HepG2 (cell line): ENCODE results near the gene MRPS7. TPM values are rescaled to one million over a fixed set of nuclear protein-coding genes. Genes with fewer than 3 reads are reported as not detected.

Experiments
- AHR ChIP-seq: IDR thresholded peaks from 2 replicates; pipeline ENCODE4 v1.6.1; 2018; ENCODE audit warnings: missing genetic modification reagents, missing compliant biosample characterization
- ARNTL ChIP-seq: sonication (generic); formaldehyde crosslinking; IDR thresholded peaks from 2 replicates; pipeline ENCODE4 v1.4.0; 2020; ENCODE audit warnings: mild to moderate bottlenecking, missing genetic modification reagents
- ATF2 ChIP-seq: sonication (generic); formaldehyde crosslinking; IDR thresholded peaks from 2 replicates; pipeline ENCODE4 v1.4.0; 2020; ENCODE audit warnings: missing genetic modification reagents
- FLYWCH1 ChIP-seq: sonication (generic); formaldehyde crosslinking; IDR thresholded peaks from 2 replicates; pipeline ENCODE4 v1.8.1; 2023; ENCODE audit warnings: mild to moderate bottlenecking, missing genetic modification reagents
- IKZF1 ChIP-seq: fragments of 450-650 bp; IDR thresholded peaks from 2 replicates; pipeline ENCODE4 v1.7.1; 2016
- MED8 ChIP-seq: sonication (generic); formaldehyde crosslinking; IDR thresholded peaks from 2 replicates; pipeline ENCODE4 v1.8.1; 2023; ENCODE audit warnings: mild to moderate bottlenecking, missing genetic modification reagents; ENCODE audit not compliant: insufficient replicate concordance
- POLR2G ChIP-seq: fragments of 200-400 bp; formaldehyde crosslinking; IDR thresholded peaks from 2 replicates; pipeline ENCODE4 v1.6.1; 2018; ENCODE audit warnings: mild to moderate bottlenecking, low read depth, low read length, moderate library complexity
- SP5 ChIP-seq: IDR thresholded peaks from 2 replicates; pipeline ENCODE4 v1.6.1; 2016; ENCODE audit warnings: low read depth, borderline replicate concordance
- SYNCRIP ChIP-seq: fragments of 200-400 bp; formaldehyde crosslinking; IDR thresholded peaks from 2 replicates; pipeline ENCODE4 v1.6.1; 2018; ENCODE audit warnings: mild to moderate bottlenecking, low read depth, low read length; ENCODE audit not compliant: insufficient read depth
- TEAD3 ChIP-seq: optimal IDR thresholded peaks from 2 replicates; pipeline ENCODE3; 2016; ENCODE audit warnings: borderline replicate concordance
- ZFYVE20 ChIP-seq: sonication (generic); formaldehyde crosslinking; IDR thresholded peaks from 2 replicates; pipeline ENCODE4 v1.8.0; 2023; ENCODE audit warnings: low read depth, mild to moderate bottlenecking, moderate library complexity, missing genetic modification reagents, borderline replicate concordance
- ZNF275 ChIP-seq: sonication (generic); formaldehyde crosslinking; IDR thresholded peaks from 2 replicates; pipeline ENCODE4 v1.8.0; 2022; ENCODE audit warnings: missing genetic modification reagents, mild to moderate bottlenecking, inconsistent platforms, borderline replicate concordance
- ZNF317 ChIP-seq: sonication (generic); formaldehyde crosslinking; IDR thresholded peaks from 2 replicates; pipeline ENCODE4 v1.5.0; 2020; ENCODE audit warnings: mild to moderate bottlenecking, missing genetic modification reagents
- ZNF362 ChIP-seq: sonication (generic); formaldehyde crosslinking; IDR thresholded peaks from 2 replicates; pipeline ENCODE4 v1.4.0; 2020; ENCODE audit warnings: missing genetic modification reagents, mild to moderate bottlenecking, borderline replicate concordance
- ZNF749 ChIP-seq: sonication (generic); formaldehyde crosslinking; IDR thresholded peaks from 2 replicates; pipeline ENCODE4 v1.8.0; 2022; ENCODE audit warnings: mild to moderate bottlenecking, missing genetic modification reagents, moderate library complexity, borderline replicate concordance
- polyA plus RNA-seq, 8 experiments: library from polyadenylated mRNA; depleted of rRNA in 3 of 8; stranded (reverse) in 7 of 8; unstranded in 1 of 8; fragments of >200 nt; fragmentation: Illumina TruSeq in 4 of 8; extraction: Trizol in 4 of 8; gene quantifications; 2 replicates each; pipeline versions ENCODE4 v1.2.1 to v1.2.3, GENCODE V29; 2011 to 2016; ENCODE audit warnings: low read depth in 4 of 8, missing spikeins in 1 of 8, mixed read lengths in 1 of 8; ENCODE audit not compliant: insufficient read depth in 1 of 8
- total RNA-seq, 5 experiments: library from RNA; depleted of rRNA; stranded (reverse); fragments of >200 nt; fragmentation: Illumina TruSeq; extraction: Trizol; gene quantifications; 2 replicates each; pipeline ENCODE4 v1.2.3, GENCODE V29; 2016; ENCODE audit warnings: low read depth in 1 of 5
- TF ChIP-seq, protein P1 (sequence below): sonication (generic); formaldehyde crosslinking; IDR thresholded peaks from 2 replicates; pipeline ENCODE4 v1.5.1; 2020; ENCODE audit warnings: mild to moderate bottlenecking, moderate library complexity, missing genetic modification reagents
- TF ChIP-seq, protein P2 (sequence below): sonication (generic); formaldehyde crosslinking; IDR thresholded peaks from 2 replicates; pipeline ENCODE4 v1.9.0; 2021; ENCODE audit warnings: missing genetic modification reagents, borderline replicate concordance

The MRPS7 gene
- total and polyA plus RNA-seq, 2 of the 13 experiments (the other 11 are each of a cell fraction or from before 2014, with no cell fraction given) = 97.0 to 162 TPM

DNA sequence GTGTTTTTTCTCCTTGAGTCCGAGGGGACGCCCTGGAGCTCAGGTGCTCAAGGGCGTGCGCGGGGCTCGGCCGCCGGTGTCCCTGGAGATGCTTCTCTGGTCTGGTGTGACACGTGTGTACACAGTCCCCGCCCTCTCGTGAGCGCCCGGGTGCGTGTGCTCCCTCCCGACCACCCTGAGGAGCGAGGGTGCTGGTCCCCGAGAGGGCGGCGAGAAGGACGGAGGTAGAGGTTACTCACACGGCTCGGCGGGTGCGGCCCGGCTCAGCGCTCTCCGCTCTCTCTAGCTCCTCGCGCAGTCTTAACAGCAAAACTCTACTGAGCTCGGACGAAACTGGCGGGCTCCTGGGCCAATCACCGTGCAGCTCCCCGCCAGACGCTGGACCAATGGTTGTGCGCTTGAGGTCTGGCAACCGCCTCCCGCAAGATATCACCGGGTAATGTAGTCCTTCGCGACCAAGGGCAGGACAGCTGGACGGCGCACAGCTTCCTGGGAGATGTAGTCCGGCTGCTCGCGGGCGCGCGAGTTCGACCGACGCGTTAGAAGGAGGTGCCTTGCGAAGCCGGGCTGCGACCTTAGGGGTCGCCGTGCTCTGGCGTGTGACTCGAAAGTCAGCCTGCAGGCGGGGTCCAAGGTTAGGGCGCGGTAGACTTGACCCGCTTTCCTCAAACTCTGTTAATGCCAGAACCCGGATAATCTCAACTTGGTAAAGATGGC is 27.6 kb downstream of the MRPS7 start, which contains the start of gene SLC25A19 (continued):
- TF ChIP-seq ATF2 (CRISPR knock-in tag) (peak; percentile 93), TEAD3 (CRISPR knock-in tag) (peak; percentile 65), FLYWCH1 (CRISPR knock-in tag) (no peak), ZNF749 (no peak), IKZF1 (no peak), ZNF362 (peak; percentile 42; the same call in 1 of the 2 replicates), ZNF275 (CRISPR knock-in tag) (no peak; the same call in 1 of the 2 replicates), ZFYVE20 (no peak), POLR2G (peak; percentile 98), ZNF317 (CRISPR knock-in tag) (peak; percentile 78), AHR (CRISPR knock-in tag) (no peak), ARNTL (CRISPR knock-in tag) (peak; percentile 67; the same call in 1 of the 2 replicates), SYNCRIP (no peak), SP5 (CRISPR knock-in tag) (no peak; the same call in none of the 2 replicates), MED8 (no peak)
- TF ChIP-seq, protein P1, sequence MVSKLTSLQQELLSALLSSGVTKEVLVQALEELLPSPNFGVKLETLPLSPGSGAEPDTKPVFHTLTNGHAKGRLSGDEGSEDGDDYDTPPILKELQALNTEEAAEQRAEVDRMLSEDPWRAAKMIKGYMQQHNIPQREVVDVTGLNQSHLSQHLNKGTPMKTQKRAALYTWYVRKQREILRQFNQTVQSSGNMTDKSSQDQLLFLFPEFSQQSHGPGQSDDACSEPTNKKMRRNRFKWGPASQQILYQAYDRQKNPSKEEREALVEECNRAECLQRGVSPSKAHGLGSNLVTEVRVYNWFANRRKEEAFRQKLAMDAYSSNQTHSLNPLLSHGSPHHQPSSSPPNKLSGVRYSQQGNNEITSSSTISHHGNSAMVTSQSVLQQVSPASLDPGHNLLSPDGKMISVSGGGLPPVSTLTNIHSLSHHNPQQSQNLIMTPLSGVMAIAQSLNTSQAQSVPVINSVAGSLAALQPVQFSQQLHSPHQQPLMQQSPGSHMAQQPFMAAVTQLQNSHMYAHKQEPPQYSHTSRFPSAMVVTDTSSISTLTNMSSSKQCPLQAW = peak; percentile 79; the same call in 1 of the 2 replicates
- TF ChIP-seq, protein P2, sequence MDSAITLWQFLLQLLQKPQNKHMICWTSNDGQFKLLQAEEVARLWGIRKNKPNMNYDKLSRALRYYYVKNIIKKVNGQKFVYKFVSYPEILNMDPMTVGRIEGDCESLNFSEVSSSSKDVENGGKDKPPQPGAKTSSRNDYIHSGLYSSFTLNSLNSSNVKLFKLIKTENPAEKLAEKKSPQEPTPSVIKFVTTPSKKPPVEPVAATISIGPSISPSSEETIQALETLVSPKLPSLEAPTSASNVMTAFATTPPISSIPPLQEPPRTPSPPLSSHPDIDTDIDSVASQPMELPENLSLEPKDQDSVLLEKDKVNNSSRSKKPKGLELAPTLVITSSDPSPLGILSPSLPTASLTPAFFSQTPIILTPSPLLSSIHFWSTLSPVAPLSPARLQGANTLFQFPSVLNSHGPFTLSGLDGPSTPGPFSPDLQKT = no peak
